ENCODE measurements around the gene VARS2.

GRCh38 chr6:30889496-30889885, 24.5 kb upstream of the VARS2 start:
- TF ChIP-seq, protein P1, sequence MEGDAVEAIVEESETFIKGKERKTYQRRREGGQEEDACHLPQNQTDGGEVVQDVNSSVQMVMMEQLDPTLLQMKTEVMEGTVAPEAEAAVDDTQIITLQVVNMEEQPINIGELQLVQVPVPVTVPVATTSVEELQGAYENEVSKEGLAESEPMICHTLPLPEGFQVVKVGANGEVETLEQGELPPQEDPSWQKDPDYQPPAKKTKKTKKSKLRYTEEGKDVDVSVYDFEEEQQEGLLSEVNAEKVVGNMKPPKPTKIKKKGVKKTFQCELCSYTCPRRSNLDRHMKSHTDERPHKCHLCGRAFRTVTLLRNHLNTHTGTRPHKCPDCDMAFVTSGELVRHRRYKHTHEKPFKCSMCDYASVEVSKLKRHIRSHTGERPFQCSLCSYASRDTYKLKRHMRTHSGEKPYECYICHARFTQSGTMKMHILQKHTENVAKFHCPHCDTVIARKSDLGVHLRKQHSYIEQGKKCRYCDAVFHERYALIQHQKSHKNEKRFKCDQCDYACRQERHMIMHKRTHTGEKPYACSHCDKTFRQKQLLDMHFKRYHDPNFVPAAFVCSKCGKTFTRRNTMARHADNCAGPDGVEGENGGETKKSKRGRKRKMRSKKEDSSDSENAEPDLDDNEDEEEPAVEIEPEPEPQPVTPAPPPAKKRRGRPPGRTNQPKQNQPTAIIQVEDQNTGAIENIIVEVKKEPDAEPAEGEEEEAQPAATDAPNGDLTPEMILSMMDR (IDR thresholded peaks at IDR 0.05), result no peak
- no peak for TF ChIP-seq POLR2A (IDR thresholded peaks at IDR 0.05)
